HEK293T (cell line): Measurements from ENCODE around the gene FUT1.

ENCODE experiments used
- CTCF ChIA-PET: fragments of 350-600 bp; formaldehyde crosslinking; extraction: SDS; loops from one replicate; lab custom pipeline; 2021; ENCODE audit warnings: antibody characterized with exemption, inconsistent platforms; lab: Yijun Ruan, JAX
- POLR2A ChIA-PET: fragments of 350-600 bp; formaldehyde crosslinking; extraction: SDS; loops from one replicate; lab custom pipeline; 2020; ENCODE audit warnings: antibody characterized with exemption, inconsistent platforms; lab: Yijun Ruan, JAX
- DNase-seq: peaks from one replicate; pipeline ENCODE4 v3.0.0; 2012; ENCODE audit warnings: mixed read lengths; ENCODE audit errors: extremely low spot score
- ARNT ChIP-seq: fragments of 450-650 bp; IDR thresholded peaks from 2 replicates; pipeline ENCODE4 v1.6.1; 2017; ENCODE audit warnings: mild to moderate bottlenecking
- BHLHE40 ChIP-seq: fragments of 450-650 bp; IDR thresholded peaks from 2 replicates; pipeline ENCODE4 v1.6.1; 2016; ENCODE audit warnings: mild to moderate bottlenecking, moderate library complexity, borderline replicate concordance
- CTBP1 ChIP-seq: fragments of 450-650 bp; IDR thresholded peaks from 2 replicates; pipeline ENCODE4 v1.6.1; 2016; ENCODE audit warnings: borderline replicate concordance
- ELF4 ChIP-seq: fragments of 450-650 bp; IDR thresholded peaks from 2 replicates; pipeline ENCODE4 v1.6.1; 2017; ENCODE audit warnings: antibody characterized with exemption
- FOXA1 ChIP-seq: fragments of 450-650 bp; IDR thresholded peaks from 2 replicates; pipeline ENCODE4 v1.6.1; 2016; ENCODE audit warnings: mild to moderate bottlenecking
- FOXK2 ChIP-seq: fragments of 450-650 bp; IDR thresholded peaks from 2 replicates; pipeline ENCODE4 v1.6.1; 2016; ENCODE audit warnings: mild to moderate bottlenecking
- FOXM1 ChIP-seq: fragments of 450-650 bp; IDR thresholded peaks from 2 replicates; pipeline ENCODE4 v1.6.1; 2017; ENCODE audit warnings: mild to moderate bottlenecking, borderline replicate concordance
- HDGF ChIP-seq: fragments of 450-650 bp; IDR thresholded peaks from 2 replicates; pipeline ENCODE4 v1.6.1; 2017; ENCODE audit warnings: antibody characterized with exemption, borderline replicate concordance
- L3MBTL2 ChIP-seq: fragments of 450-650 bp; conservative IDR thresholded peaks from 2 replicates; pipeline ENCODE4 v1.6.1; 2016; ENCODE audit warnings: mild to moderate bottlenecking
- LEF1 ChIP-seq: fragments of 450-650 bp; IDR thresholded peaks from 2 replicates; pipeline ENCODE4 v1.6.1; 2017; ENCODE audit warnings: mild to moderate bottlenecking, borderline replicate concordance
- NFRKB ChIP-seq: fragments of 450-650 bp; IDR thresholded peaks from 2 replicates; pipeline ENCODE4 v1.6.1; 2016; ENCODE audit warnings: mild to moderate bottlenecking, moderate library complexity
- SP1 ChIP-seq: fragments of 450-650 bp; IDR thresholded peaks from 2 replicates; pipeline ENCODE4 v1.6.1; 2017
- SUZ12 ChIP-seq: fragments of 450-650 bp; IDR thresholded peaks from 2 replicates; pipeline ENCODE4 v1.6.1; 2016; ENCODE audit warnings: mild to moderate bottlenecking
- TARDBP ChIP-seq: fragments of 450-650 bp; IDR thresholded peaks from 2 replicates; pipeline ENCODE4 v1.6.1; 2016
- ZNF384 ChIP-seq: fragments of 450-650 bp; IDR thresholded peaks from 2 replicates; pipeline ENCODE4 v1.6.1; 2016
- TF ChIP-seq, protein P1 (sequence below): fragments of 450-650 bp; IDR thresholded peaks from 2 replicates; pipeline ENCODE4 v1.6.1; 2016

The FUT1 gene

GRCh38 chr19:48724796-48725753 lies 27.4 kb downstream of the FUT1 start:
- peak; percentile 46 for DNase-seq
- TF ChIP-seq L3MBTL2 = peak; percentile 50; the same call in 1 of the 2 replicates
- TF ChIP-seq TARDBP = no peak
- TF ChIP-seq, protein P1, sequence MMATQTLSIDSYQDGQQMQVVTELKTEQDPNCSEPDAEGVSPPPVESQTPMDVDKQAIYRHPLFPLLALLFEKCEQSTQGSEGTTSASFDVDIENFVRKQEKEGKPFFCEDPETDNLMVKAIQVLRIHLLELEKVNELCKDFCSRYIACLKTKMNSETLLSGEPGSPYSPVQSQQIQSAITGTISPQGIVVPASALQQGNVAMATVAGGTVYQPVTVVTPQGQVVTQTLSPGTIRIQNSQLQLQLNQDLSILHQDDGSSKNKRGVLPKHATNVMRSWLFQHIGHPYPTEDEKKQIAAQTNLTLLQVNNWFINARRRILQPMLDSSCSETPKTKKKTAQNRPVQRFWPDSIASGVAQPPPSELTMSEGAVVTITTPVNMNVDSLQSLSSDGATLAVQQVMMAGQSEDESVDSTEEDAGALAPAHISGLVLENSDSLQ = no peak
- TF ChIP-seq ZNF384 = no peak
- no peak for TF ChIP-seq ARNT
- TF ChIP-seq FOXK2 = no peak
- TF ChIP-seq BHLHE40 = no peak
- peak; percentile 89 for TF ChIP-seq SUZ12
- no peak for TF ChIP-seq CTBP1
- peak; percentile 27; the same call in 1 of the 2 replicates for TF ChIP-seq ELF4
- CTCF ChIA-PET = interaction anchor here (0.6 to 0.7 kb wide), 2 partner anchors 12 to 13 kb away, joined by 3 read pairs; no protein-coding TSS in a partner anchor
- POLR2A ChIA-PET = interaction anchor here (0.6 to 2.3 kb wide), 6 partner anchors 9 to 79 kb away, joined by 3 to 13 read pairs (median 5); partner anchors contain the start of gene CA11

- CTCF ChIA-PET = no interaction called here
- POLR2A ChIA-PET = no interaction called here
- TF ChIP-seq SP1 (no peak), BHLHE40 (no peak), CTBP1 (no peak)
- DNase-seq = no peak
Measured at GRCh38 chr19:48722196-48722708, 30.2 kb downstream of the FUT1 start.

GRCh38 chr19:48720613-48721296 lies 31.7 kb downstream of the FUT1 start:
- peak; percentile 91 for DNase-seq
- CTCF ChIA-PET = interaction anchor here (0.7 to 0.8 kb wide), 2 partner anchors 9 to 75 kb away, joined by 3 to 4 read pairs; partner anchors contain the start of gene CA11
- TF ChIP-seq FOXA1 (no peak), ELF4 (peak; percentile 34; the same call in 1 of the 2 replicates), ARNT (no peak), FOXM1 (no peak), BHLHE40 (no peak), L3MBTL2 (peak; percentile 79), SUZ12 (peak; percentile 87), TARDBP (no peak), NFRKB (no peak), HDGF (no peak), FOXK2 (no peak)
- TF ChIP-seq, protein P1 = peak; percentile 97
- POLR2A ChIA-PET = interaction anchor here (0.7 to 2.7 kb wide), 18 partner anchors 8 to 151 kb away, joined by 3 to 17 read pairs (median 3); partner anchors contain the start of genes BCAT2, CA11, IZUMO1 and PPP1R15A

DNA sequence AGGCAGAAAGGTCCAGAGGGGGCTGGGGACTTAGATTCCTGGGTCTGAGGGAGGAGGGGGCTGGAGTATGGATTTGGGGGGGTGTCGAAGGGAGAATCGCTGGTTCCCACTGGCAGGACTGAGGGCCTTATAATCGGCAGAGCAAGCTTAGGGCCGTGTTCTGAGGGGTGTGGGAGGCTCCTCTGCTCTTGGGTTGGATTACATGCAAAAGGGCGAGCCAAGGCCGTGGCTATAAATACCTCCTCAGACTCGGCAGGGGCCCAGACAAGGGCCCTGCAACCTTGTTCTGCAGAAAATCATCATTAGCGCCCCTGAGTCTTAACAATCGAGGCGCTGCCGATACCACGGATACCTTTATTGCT lies 32.2 kb downstream of the FUT1 start:
- ChIA-PET POLR2A (interaction anchor here (0.7 to 2.7 kb wide), 18 partner anchors 8 to 152 kb away, joined by 3 to 17 read pairs (median 3); partner anchors contain the start of genes BCAT2, CA11, IZUMO1 and PPP1R15A), CTCF (interaction anchor here (0.7 to 0.8 kb wide), 2 partner anchors 8 to 74 kb away, joined by 3 to 4 read pairs; partner anchors contain the start of gene CA11)
- no peak for DNase-seq
- TF ChIP-seq ELF4 (no peak), BHLHE40 (no peak), HDGF (no peak), ARNT (no peak), ZNF384 (no peak), L3MBTL2 (no peak), SUZ12 (no peak), FOXK2 (no peak), FOXA1 (no peak), CTBP1 (no peak)
- TF ChIP-seq, protein P1 = no peak

DNA sequence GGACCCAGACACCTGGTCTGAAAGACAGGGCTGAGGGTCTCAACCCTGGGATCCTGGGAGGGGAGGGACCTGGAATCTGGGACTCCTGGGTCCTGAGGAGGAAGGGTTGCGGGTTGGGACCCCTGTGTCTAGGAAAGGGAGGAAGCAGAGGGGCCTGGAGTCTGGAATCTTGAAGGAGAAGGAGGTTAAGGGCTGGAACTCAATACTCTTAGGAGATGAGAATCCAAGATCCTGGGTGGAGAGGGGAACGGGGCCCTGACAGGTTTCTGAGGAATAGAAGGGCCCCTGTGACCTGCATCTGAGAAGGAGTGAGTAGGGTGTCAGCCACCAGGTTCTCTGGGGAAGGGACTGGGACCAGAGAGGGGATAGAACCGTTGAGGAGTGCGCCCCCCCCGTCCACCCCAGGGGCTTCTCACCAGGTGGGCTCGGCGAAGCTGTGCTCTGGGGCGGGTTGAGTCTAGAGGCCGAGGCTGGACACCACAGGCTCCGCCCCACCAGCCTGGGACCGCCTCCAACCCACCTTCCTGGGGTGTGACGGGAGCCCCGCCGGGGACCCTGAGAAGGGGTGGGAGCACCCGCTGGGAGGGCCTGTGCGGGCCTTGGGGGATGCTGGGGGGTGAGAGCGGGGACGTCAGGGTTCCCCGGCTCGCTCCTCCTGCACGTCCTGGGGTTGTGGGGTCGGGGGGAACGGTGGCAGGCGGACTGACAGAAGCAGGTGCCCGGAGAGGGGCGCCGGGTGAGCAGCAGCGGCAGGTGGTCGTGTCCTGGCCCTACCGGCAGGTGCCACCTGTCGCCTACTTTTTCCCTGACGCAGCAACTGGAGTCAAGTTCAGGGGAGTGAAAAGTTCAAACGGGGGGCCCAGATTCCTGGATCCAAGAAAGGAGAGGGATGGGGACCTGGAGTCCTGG lies 32.9 kb downstream of the FUT1 start, which contains the start of gene MAMSTR:
Gene MAMSTR, minus strand, starts transcription at position 463 of the 909 bp plus-strand sequence. CDS start 694 bp downstream, outside the sequence.
- ChIA-PET CTCF (no interaction called here), POLR2A (interaction anchor here (1.1 to 2.7 kb wide), 6 partner anchors 14 to 153 kb away, joined by 3 to 17 read pairs (median 4); partner anchors contain the start of gene PPP1R15A)
- DNase-seq = no peak
- TF ChIP-seq ELF4 (no peak), BHLHE40 (no peak), LEF1 (no peak), FOXA1 (no peak), NFRKB (no peak), ARNT (no peak), TARDBP (no peak), HDGF (no peak), L3MBTL2 (no peak), SUZ12 (no peak), ZNF384 (no peak), FOXM1 (no peak), CTBP1 (no peak)
